Measurements from ENCODE around the gene ASPN.

The ASPN gene

DNA sequence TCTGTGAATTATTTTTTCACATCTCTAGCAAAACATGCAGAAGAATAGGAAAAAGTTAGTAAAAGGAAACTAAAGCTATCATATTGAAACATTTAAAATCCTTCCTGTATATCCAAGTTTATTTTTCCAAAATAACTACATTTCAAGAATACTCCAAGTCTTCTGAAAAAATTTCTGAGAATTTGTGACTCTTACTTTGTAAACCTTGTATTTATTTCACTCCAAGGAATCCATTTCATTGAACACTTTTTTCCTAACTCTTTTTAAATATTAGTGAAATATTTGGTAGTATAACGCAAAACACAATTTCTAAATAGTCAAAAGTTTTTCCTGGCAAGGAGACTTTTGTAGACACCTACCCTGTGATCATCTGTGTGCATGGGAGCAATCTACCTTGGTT, 34.2 kb upstream of the ASPN start:
- no peak for TF ChIP-seq CTCF (IDR thresholded peaks at IDR 0.05; ENCODE audit: extremely low read depth, insufficient read depth, missing control alignments)
- no peak for DNase-seq (ENCODE audit: low spot score)
- in situ Hi-C loops (cut with MboI; ENCODE audit: low pct_unique_long_range_greater_than_20kb, low sequenced_read_pairs, unreplicated experiment) = no loop called here

DNA sequence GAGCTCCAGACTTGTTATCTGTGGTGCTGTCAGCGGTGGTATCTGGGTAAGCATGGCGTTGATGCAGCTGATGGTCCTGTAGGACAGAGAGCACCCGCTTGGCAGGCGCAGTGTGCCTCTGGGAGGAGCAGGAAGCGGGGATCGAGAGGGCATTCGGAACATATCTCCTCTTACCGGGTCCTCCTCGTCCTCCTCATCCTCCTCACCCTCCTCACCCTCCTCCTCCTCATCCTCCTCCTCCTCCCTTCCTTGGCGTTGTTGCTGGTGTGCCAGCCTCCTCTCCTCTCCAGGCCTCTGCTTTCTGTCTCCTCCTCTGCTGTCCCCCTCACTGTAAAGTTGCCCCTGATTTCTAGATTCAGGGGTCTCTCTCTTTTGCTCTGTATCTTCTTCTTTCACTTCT, 32.3 kb upstream of the ASPN start:
- DNase-seq (ENCODE audit: low spot score) = no peak
- no peak for TF ChIP-seq CTCF (IDR thresholded peaks at IDR 0.05; ENCODE audit: extremely low read depth, insufficient read depth, missing control alignments)
- in situ Hi-C loops (cut with MboI; ENCODE audit: low pct_unique_long_range_greater_than_20kb, low sequenced_read_pairs, unreplicated experiment) = no loop called here

GRCh38 chr9:92513349-92513748, 31.0 kb upstream of the ASPN start:
- in situ Hi-C loops (cut with MboI; ENCODE audit: low pct_unique_long_range_greater_than_20kb, low sequenced_read_pairs, unreplicated experiment) = no loop called here
- DNase-seq (ENCODE audit: low spot score) = no peak
- TF ChIP-seq CTCF (IDR thresholded peaks at IDR 0.05; ENCODE audit: extremely low read depth, insufficient read depth, missing control alignments) = no peak

DNA sequence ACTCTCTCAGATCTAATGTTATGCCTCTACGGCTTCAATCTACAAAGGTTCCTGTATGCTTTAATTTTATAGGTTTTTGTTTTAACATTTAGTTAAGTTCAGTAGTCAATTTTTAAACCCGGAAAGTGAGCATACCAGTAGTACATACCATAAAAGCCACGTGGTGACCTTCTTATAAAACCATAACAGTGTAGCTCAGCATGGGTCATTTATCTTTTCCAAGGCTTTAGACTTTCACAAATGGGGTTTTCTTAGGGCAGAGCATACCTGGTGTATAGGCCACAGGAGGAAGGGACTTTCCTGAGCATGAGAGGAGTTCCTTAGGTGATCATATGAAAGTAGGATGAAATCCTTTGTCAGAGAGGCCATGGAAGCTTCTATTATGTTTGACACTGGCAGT, 30.3 kb upstream of the ASPN start:
- no peak for DNase-seq (ENCODE audit: low spot score)
- in situ Hi-C loops (cut with MboI; ENCODE audit: low pct_unique_long_range_greater_than_20kb, low sequenced_read_pairs, unreplicated experiment) = no loop called here
- no peak for TF ChIP-seq CTCF (IDR thresholded peaks at IDR 0.05; ENCODE audit: extremely low read depth, insufficient read depth, missing control alignments)

GRCh38 chr9:92510747-92511146, 28.4 kb upstream of the ASPN start:
- no peak for TF ChIP-seq CTCF (IDR thresholded peaks at IDR 0.05; ENCODE audit: extremely low read depth, insufficient read depth, missing control alignments)
- peak; percentile 14 for DNase-seq (ENCODE audit: low spot score)
- in situ Hi-C loops (cut with MboI; ENCODE audit: low pct_unique_long_range_greater_than_20kb, low sequenced_read_pairs, unreplicated experiment) = no loop called here

DNA sequence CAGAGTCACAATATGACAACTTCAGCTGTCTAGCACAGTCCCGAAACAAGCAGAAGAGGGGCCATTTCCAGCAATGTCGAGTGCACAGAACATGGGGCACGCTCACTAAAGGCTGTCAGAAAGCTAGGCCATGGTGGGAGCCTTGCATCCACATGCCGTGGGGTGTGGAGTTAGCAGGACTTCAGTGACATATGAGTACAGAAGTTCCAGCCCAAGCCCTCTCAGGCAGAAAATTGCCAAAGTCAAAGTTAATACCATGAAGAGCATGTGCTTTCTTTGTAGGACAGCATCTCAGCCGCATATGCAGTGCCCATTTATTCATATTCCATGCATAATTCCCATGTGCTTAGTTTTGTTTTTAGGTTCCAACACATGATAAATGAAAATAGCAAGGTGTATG, 26.7 kb upstream of the ASPN start:
- no peak for TF ChIP-seq CTCF (IDR thresholded peaks at IDR 0.05; ENCODE audit: extremely low read depth, insufficient read depth, missing control alignments)
- in situ Hi-C loops (cut with MboI; ENCODE audit: low pct_unique_long_range_greater_than_20kb, low sequenced_read_pairs, unreplicated experiment) = no loop called here

More for the DNA sequence above, 26.7 kb upstream of the ASPN start:
- DNase-seq (ENCODE audit: low spot score) = no peak

Measured in GM13977 (cell line).